Endothelial cell of umbilical vein (primary cell): ENCODE results near the gene CD248.

Experiments
- EZH2 ChIP-seq: IDR thresholded peaks from 2 replicates; pipeline ENCODE4 v1.6.1; 2012; ENCODE audit warnings: borderline replicate concordance, low read depth, mild to moderate bottlenecking, moderate library complexity, low read length, inconsistent platforms; ENCODE audit not compliant: severe bottlenecking
- FOS ChIP-seq: IDR thresholded peaks from 2 replicates; pipeline ENCODE4 v1.6.1; 2011; ENCODE audit warnings: mild to moderate bottlenecking, low read length, moderate library complexity, borderline replicate concordance; ENCODE audit not compliant: insufficient read depth
- POLR2A ChIP-seq: IDR thresholded peaks from 2 replicates; pipeline ENCODE4 v1.6.1; 2012; ENCODE audit warnings: low read depth, mild to moderate bottlenecking, control low read depth, low read length
- TF ChIP-seq, protein P1 (sequence below), 2 donors: IDR thresholded peaks; 1 replicate in 1 of 2; 2 replicates in 1 of 2; pipeline ENCODE4 v1.5.1; 2011; ENCODE audit warnings: low read length in 2 of 2, mild to moderate bottlenecking in 2 of 2, moderate library complexity in 2 of 2, control low read depth in 1 of 2, inconsistent platforms in 1 of 2, low read depth in 1 of 2; ENCODE audit not compliant: insufficient read depth in 1 of 2; ENCODE audit errors: extremely low read depth in 1 of 2
- TF ChIP-seq, protein P2 (sequence below): IDR thresholded peaks from 2 replicates; pipeline ENCODE4 v1.6.1; 2011; ENCODE audit not compliant: insufficient read depth, insufficient read length

DNA sequence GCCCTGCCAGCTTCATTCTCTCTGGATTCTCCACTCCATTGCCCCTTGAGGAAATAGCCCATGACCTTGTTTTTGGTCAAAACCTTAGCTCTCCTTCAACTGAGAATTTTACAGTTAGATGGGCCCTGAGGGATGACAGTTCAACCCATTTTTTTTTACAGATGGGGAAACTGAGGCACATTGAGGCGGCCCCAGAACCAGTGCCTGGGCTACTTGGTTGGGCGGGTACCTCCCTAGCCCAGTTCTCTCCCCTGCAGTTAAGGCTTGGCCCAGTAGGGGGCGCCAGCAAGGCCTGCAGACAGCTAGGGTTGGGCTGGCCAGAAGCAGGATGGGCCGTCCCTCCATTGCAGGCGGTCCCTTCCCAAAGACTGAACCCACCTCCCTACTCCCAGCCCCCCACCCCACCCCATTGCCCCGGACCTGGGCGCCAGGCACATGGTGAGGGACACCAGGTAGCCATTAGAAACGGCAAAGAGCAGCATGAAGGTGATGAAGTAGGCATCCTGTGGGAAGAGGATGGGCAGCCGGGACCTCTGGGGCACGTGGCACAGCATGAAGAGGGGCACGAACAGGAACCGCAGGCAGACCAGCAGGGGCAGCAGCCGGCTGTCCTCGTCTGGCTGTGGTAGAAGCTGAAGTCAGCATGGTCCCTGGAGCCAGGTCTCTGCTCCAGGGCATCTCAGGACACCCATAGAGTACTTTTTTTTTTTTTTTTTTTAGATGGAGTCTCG, 47.1 kb upstream of the CD248 start:
- TF ChIP-seq, protein P1, sequence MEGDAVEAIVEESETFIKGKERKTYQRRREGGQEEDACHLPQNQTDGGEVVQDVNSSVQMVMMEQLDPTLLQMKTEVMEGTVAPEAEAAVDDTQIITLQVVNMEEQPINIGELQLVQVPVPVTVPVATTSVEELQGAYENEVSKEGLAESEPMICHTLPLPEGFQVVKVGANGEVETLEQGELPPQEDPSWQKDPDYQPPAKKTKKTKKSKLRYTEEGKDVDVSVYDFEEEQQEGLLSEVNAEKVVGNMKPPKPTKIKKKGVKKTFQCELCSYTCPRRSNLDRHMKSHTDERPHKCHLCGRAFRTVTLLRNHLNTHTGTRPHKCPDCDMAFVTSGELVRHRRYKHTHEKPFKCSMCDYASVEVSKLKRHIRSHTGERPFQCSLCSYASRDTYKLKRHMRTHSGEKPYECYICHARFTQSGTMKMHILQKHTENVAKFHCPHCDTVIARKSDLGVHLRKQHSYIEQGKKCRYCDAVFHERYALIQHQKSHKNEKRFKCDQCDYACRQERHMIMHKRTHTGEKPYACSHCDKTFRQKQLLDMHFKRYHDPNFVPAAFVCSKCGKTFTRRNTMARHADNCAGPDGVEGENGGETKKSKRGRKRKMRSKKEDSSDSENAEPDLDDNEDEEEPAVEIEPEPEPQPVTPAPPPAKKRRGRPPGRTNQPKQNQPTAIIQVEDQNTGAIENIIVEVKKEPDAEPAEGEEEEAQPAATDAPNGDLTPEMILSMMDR (IDR thresholded peaks at IDR 0.05; ENCODE audit: extremely low read depth in 1 of 2, insufficient read depth in 1 of 2, low read depth in 1 of 2, low read length in 2 of 2), result peak; percentile 67 to 81
- TF ChIP-seq EZH2 (no peak), FOS (no peak), POLR2A (no peak)
- TF ChIP-seq, protein P2, sequence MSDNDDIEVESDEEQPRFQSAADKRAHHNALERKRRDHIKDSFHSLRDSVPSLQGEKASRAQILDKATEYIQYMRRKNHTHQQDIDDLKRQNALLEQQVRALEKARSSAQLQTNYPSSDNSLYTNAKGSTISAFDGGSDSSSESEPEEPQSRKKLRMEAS, result no peak
